GDM1 (cell line): ENCODE measurements around the gene CCNY.
"Not testable (repeated sequence)": the region's sequence is repeated elsewhere in the genome, so short reads cannot be mapped to it uniquely, and the experiment has no call there.

Source experiments
- DNase-seq: peaks from one replicate; lab custom pipeline; 2025; lab: John Stamatoyannopoulos, UW

The CCNY gene

DNA sequence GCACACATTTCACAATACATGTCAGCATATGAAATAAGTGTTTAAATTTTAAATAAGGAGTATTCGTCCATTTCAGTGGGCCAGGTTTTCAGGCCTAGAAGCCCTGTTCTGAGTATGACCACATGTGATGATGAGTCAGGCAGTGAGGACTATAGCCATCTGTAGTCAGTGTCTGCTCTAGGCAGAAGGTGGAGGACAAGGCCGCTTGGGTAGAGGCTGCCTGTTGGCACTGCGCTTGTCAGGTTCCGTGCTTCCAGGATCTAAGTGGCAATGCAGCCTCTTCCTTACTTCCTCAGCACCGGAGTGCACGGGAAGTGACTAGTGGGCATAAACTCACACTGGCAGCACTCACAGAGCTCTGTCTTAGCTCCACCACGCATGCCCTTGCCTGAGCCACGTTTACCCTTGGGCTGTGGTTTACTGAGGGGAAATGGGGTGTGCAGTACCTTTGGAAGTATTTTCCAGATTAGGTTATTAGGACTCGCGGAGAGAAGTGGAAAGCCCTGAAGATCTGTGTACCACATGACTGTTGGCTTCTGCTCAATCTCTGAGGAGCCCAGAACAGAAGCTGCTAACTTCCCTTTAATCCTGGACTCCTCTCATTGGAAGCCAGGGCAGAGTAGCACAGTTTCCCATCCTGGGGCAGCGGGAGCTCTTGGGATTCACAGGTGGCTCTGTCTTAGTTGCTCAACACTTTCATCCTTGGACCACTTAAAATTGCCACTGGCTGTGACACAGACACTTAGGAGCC lies 181.3 kb downstream of the CCNY start:
- no peak for DNase-seq

DNA sequence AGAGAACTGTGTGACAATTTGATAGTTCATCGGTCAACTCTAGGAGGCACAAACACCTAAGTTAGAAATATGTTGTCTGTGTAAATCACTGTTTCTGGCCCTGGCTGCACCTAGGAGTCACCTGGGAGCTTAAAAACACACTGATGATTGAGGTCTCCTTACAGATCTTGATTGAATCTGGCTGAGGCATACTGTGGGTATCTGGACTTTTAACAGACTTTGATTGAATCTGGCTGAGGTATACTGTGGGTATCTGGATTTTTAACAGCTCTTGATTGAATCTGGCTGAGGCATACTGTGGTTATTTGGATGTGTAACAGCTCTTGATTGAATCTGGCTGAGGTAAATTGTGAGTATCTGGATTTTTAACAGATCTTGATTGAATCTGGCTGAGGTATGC lies 181.9 kb downstream of the CCNY start:
- not testable (repeated sequence) for DNase-seq

DNA sequence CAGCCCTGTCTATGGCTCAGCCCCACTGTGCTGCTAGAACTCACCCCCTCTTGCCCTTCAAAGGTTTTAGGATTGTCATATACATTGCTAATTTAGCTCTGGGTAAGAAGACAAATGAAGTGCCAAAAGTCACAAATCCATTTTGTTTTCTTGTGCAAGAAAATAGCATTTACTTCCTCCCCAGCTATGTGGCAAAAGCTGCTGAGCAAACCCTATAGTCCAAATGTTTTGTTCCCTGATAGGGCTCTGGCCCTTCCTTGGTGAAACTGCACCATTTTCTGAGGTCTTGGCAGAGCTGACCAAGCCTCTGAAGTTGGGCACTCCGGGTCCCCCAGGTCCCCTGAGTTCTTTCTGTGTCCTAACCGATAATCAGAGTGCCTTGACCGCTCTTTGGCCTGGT lies 184.7 kb downstream of the CCNY start:
- no peak for DNase-seq

DNA sequence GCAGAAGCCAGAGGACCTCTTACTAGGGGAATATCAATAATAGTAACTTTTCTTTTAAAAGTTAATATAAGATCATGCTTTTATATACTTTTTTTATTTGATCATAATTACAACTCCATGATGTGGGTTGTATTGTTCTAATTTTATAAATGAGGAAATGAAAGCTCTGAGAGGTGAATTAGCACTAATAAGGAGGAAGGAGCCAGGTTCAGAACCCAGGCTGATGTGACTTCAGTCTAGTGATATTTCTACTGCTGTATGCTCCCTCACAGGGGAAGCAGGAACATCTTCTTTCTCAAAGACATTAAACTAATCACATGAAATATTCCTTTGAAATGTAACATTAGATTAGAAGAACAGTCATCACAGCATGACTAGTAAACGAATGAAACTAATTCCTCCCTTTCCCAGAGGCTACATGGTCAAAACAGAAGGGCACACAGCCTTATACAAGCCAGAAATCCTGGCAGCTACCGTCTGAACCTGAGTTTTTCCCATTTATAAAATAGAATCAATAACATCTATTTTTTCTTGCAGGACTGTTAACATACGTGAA lies 187.4 kb downstream of the CCNY start:
- DNase-seq: no peak

DNA sequence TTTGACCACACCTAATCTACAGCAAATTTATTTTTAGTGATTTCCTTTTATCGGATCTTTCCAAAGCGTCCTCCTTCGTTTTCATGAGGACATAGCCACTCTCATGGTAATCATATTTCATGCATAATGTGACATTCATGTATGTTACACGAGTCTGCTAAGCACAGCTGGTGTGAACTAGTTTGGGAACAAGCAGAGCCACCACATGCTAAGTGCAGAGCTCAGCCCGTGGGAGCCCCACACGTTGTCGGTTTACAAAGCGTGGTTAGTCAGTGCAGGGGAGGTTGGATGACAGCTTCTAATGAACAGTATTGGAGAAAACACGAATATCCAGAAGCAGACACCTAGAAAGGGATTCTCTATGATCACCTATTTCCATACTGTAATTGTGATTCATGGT lies 190.4 kb downstream of the CCNY start:
- no peak for DNase-seq

DNA sequence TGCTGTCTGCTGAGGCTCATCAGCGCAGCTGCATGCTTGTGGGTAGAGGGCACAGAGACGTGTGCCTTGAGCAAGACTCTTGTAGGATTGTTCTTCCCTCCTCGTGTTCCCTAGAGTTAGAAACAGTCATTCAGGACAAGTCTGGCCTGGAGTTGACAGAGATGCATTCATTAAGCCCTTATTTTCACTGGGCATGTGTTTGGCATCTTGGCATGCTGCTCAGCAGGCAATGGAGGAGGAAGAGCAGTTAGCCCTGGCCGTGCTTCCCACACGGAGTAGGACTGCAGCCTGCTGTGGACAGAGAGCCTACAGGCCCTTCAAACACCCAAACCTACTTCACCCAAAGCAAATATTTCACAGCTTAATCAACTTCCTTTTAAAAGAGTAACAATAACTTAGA lies 195.8 kb downstream of the CCNY start:
- DNase-seq: no peak

DNA sequence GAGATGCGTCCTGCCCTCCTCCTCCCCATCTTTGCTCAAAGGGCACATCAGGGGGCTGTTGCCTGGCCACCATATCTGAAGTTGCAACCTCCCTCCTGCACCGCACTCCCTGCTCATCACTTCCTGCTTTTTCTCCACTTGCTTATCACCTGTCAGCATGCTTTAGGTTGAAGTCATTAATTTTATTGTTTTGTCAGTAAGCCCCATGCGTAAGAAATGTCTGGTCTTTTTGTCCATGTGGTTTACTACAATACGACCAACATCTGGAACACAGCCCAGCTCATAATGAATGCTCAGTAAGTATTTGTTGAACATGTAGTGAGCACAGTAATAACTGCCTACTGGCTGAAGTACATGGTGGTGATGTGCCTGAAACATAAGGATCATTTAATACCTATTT lies 197.3 kb downstream of the CCNY start:
- DNase-seq: no peak

DNA sequence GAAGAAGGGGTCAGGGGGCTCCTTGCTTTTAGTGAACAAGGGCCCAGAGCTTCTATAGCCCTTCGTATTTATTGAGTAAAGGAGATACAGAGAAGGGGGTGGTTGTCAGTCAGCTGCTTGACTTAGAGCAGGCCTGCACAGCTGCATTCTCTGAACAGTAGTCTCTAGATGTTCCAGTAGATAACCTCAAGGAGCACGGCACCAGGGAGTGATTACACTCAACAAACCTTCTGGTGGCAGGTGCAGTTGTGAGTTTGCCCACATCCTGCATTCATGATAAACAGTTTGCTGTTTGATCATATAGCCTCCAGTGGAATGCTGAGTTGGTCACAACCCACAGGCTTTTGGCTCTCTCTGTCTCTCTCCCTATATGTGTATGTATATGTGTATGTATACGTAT lies 198.8 kb downstream of the CCNY start:
- DNase-seq: no peak

DNA sequence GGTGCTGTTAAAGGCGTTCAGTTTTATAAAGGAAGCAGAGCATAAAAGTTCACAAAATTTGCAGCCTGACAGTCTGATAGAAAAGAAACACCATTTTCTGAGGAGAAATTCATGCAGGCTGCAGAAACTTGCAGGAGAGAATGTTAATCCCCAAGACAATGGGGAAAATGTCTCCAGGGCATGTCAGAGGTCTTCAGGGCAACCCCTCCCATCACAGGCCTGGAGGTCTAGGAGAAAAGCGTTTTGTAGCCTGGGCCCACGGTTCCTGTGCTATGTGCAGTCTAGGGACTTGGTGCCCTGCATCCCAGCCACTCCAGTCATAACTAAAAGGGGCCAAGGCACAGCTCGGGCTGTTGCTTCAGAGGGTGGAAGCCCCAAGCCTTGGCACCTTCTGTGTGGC lies 200.5 kb downstream of the CCNY start:
- no peak for DNase-seq

DNA sequence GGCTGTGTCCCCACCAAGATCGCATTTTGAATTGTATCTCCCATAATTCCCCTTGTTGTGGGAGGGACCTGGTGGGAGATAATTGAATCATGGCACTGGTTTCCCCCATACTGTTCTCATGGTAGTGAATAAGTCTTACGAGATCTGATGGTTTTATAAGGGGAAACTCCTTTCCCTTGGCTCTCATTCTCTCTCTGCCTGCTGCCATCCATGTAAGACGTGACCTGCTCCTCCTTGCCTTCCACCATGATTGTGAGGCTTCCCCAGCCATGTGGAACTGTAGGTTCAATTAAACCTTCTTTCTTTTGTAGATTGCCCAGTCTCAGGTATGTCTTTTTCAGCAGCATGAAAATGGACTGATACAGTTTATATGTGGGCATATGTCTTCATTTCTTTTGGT lies 201.6 kb downstream of the CCNY start:
- not testable (repeated sequence) for DNase-seq

DNA sequence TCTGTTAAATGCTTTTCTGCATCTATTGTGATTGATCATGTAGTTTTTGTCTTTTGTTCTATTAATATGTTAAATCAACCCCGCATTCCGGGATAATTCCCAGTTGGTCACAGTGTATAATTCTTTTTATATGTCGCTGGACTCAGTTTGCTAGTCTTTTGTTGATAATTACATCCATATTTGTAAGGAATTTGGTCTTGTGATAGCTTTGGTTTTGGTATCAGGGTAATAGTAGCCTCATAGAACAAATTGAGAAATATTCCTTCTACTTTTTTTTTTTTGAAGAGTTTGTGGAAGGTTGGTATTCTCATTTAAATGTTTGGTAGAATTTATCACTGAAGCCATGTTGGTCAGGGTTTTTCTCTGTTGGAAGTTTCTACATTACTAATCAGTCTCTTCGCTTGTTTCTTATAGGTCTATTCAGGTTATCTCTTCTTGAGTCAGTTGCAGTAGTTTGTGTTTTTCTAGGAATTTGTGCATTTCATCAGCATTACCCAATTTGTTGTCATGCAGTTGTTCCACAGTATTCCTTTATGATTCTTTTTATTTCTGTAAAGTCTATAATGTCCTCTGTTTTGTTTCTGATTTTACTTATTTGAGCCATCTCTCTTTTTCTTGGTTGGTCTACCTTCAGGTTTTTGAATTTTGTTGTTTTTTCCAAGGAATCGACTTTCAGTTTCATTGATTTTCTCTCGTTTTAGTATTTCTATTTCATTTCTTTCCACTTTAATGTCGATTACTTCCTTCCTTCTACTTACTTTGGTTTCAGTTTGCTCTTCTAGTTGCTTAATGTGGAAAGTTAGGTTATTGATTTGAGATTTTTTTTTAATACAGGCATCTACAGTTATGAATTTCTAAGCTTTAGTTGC lies 204.2 kb downstream of the CCNY start:
- no peak for DNase-seq

DNA sequence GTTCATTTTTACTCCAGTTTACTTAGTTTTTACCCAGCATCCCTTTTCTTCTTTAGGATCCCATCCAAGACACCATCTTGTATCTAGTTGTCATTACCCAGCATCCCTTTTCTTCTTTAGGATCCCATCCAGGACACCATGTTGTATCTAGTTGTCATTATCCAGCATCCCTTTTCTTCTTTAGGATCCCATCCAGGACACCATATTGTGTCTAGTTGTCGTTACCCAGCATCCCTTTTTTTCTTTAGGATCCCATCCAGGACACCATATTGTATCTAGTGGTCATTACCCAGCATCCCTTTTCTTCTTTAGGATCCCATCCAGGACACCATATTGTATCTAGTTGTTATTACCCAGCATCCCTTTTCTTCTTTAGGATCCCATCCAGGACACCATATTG lies 205.4 kb downstream of the CCNY start:
- no peak for DNase-seq

DNA sequence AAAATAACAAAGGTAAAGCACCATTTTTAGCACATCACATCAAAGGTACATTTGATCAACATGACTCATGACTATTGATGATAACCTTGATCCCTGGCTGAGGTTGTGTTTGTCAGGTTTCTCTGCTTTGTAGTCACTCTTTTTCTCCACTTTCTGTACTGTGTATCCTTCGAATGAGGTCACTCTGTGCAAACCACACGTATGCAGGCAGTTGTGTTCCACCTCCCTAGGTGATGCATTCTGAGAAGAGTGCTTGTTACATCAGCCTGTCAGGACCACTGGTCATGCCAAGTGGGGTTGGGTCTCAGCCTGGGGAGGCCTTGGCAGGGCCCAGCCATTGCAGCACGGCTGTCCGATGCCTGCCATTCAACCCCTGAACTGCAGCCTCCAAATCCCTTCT lies 206.0 kb downstream of the CCNY start:
- DNase-seq: no peak

DNA sequence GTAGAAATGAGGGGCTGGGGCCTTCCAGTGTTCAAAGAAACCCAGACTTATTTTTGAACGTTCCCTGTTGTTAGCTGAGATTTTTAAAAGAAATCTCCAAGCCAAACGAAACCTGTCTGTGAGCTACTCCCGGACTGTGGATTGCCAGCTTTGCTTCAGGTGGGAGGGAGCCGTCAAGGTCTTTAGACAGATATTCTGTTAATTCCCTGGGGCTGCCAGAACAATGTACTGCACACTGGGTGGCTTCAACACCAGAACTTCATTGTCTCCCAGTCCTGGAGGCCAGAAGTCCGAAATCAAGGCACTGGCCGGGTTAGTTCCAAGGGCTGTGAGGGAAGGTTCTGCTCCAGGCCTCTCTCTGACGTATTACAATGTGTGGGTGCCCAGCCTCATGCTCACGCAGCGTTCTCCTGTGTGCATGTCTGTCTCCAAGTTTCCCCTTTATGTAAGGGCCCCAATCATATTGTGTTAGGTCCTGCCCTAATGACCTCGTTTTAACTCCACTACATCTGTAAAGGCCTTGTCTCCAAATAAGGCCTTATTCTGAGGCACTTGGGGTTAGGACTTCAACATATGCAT lies 208.9 kb downstream of the CCNY start:
- DNase-seq: no peak

DNA sequence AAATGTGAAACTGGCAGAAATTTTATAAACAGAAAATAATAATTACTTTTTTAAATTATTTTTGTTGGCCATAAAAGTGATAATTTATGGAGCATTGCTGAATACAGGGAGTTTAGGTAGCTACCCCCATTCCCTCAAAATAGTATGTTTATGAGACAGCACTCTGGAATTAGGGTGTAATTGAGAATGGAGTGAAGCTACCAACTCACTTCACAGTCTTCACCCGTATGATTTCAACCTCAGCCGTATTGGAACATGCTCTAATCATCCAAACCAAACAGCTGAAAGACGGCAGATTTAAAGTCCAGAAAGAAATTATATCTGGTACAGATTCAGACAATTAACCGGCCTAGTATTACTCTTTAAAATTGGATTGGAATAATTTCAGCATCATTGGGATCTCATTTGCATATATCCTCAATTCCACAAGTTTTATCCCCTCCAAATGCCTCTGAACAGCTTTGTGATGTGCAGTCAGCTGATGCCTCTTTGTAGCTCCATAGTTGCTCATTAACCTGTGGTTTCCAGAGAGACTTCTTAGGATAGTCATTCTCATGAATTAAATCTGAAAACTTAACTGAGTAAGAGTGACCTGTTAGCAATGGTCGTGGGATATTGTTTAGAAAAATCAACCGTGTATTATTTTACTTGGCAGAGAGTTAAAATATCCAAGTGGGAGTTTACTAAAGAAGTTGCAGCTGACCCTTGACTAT lies 209.7 kb downstream of the CCNY start:
- DNase-seq: no peak

DNA sequence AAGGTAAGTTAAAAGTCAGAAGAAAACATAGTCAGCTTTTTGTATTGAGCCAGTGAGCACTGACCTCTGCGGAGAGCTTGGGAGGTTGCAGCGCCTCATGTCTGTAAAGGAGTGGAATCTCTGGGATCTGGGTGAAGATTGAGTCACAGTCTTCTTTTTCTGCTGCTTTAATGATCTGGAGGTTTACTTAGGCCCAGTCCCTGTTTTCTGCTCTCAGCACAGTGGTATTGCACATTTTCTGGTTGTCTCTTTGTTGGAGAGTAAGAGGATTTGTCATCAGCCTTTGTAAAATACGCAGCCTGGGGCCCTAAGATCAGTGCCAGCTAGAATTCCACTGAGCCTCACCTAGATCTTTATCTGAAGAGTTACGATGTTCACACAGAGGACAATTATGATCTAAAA lies 210.5 kb downstream of the CCNY start:
- DNase-seq: no peak

DNA sequence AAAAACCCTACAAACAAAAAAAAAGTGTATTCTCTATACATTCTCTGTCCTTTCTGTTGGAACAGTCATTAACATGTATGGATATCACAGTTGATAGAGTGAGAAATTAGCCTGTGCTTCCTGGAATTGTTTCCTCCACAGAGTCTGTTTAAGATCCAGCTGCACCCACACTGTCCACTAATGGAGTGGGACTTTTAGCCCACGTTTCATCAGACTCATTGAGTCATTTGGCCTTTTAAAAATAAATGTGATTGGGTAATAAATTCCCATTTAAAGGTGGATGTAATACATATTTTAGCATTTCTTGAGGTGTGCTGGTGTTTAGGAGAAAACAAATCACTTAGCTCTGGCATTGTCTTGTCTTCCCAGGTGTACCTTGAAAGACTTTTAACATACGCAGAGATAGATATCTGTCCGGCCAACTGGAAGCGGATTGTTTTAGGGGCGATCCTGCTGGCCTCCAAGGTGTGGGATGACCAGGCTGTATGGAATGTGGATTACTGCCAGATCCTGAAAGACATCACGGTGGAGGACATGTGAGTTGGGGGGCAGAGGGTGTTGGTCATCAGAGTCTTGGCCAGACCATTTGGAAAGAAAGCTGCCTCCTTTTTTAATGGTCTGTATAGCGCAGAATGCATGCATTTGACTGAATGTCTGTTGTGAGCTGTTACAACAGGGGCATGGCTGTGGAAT lies 216.5 kb downstream of the CCNY start:
- no peak for DNase-seq

DNA sequence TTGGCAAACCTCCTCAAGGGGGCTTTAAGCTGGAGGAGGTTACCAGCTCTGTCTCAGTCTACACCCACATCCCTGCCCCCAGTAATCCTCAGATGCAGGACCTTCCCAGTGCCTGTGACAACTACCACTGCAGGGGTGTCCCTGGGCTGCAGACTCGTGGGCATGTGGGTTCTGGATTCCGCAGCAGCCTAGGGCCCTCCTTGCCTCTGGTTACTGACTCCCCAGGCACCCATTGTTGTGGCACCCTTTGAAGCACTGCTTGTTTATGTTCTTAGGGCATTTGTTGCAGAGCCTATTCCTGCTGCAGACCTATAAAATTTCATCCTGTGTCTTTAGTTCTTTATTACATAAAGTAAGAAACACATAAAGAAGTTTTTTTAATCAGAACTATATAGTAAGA lies 217.7 kb downstream of the CCNY start:
- DNase-seq: no peak

DNA sequence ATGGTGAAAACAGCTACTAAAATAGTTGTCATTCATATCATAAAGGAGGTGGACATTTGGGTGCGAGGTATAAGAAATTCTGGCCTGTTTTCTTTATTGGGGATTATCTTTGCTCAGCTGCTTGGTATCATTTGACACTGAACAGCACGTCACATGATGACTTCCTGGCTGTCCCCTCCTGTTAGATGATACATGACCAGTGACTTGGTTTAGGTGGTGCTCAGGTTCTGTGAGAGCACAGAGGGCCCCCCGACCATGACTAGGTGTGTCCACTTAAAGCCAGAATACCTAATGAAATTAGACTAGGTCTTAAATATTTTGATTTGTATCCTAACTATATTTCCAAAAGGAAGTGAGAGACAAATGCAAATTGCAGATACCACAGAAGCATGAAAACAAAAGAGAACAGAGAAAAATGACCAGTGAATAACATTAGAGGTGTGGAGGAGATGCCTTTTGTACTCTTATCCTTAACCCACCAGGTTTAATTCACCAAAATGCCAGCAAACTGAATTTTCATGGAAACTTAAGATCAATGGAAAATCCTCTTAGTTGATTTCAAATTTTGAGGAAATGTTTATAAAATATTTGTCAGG lies 218.2 kb downstream of the CCNY start:
- no peak for DNase-seq

DNA sequence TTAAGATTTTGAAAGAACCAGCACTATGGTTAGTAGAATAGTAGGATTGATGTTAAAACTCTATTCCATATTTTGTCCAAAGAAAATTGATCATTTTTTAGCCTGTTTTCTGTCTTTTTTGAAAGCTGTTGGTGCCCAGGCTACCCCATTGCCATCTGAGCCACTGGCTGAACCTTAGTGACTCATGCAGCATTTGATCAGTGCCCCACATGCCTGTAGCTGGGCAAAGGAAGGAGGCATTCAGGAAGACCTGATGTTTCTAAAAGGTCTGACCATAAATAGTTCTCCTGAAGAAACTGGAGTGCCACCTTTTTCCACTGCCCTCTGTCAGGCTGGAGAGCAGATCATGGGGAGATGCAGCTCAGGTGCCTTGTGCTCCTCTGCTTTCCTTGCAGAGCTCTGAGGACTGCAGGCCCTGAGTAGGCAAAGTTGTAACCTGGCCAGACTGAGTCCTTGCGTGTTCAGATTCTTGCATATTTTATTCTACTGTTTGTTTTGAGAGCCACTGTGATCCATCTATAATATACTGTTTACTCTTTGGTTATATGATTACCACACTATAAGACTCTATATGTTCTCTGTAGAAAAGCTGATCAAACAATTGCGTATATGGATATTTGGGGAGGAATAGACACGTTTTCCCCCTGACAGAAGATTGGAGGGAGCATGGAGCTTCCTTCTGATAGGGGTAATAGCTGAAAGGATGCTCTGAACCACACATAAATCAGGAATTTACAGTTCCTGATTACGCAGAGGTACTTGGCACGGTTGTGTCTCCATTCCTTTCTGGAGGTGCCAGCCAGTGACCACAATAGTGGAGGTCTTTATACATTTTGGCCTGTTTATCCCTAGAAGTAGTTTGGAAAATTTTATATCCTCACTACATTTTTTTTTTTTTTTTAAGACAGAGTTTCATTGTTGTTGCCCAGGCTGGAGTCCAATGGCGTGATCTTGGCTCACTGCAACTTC lies 219.9 kb downstream of the CCNY start:
- DNase-seq: no peak
